ENCODE results near the gene SOCS6.

The SOCS6 gene

GRCh38 chr18:70289351-70290312, 787 bp downstream of the SOCS6 start:
- no peak for DNase-seq

GRCh38 chr18:70290482-70291294, 1.8 kb downstream of the SOCS6 start:
- DNase-seq: no peak

GRCh38 chr18:70291295-70291574, 2.4 kb downstream of the SOCS6 start:
- no peak for DNase-seq

- no peak for DNase-seq
Measured at GRCh38 chr18:70292628-70293027, 3.8 kb downstream of the SOCS6 start.

GRCh38 chr18:70293166-70293565, 4.3 kb downstream of the SOCS6 start:
- no peak for DNase-seq

GRCh38 chr18:70294471-70295191, 5.8 kb downstream of the SOCS6 start:
- no peak for DNase-seq

GRCh38 chr18:70295192-70296188, 6.6 kb downstream of the SOCS6 start:
- no peak for DNase-seq

GRCh38 chr18:70296289-70296688, 7.4 kb downstream of the SOCS6 start:
- no peak for DNase-seq

GRCh38 chr18:70296781-70297180, 7.9 kb downstream of the SOCS6 start:
- no peak for DNase-seq

GRCh38 chr18:70299393-70299792, 10.5 kb downstream of the SOCS6 start:
- DNase-seq: no peak

GRCh38 chr18:70301667-70302066, 12.8 kb downstream of the SOCS6 start:
- DNase-seq: no peak

GRCh38 chr18:70308555-70309294, 19.9 kb downstream of the SOCS6 start:
- DNase-seq: no peak

GRCh38 chr18:70310560-70311320, 21.9 kb downstream of the SOCS6 start:
- DNase-seq: no peak

- DNase-seq: no peak
Measured at GRCh38 chr18:70311726-70312125, 22.9 kb downstream of the SOCS6 start.

GRCh38 chr18:70313640-70314039, 24.8 kb downstream of the SOCS6 start:
- DNase-seq: no peak

GRCh38 chr18:70314151-70314782, 25.4 kb downstream of the SOCS6 start:
- DNase-seq: no peak

GRCh38 chr18:70319187-70319586, 30.3 kb downstream of the SOCS6 start:
- no peak for DNase-seq

- no peak for DNase-seq
Measured at GRCh38 chr18:70321616-70322015, 32.8 kb downstream of the SOCS6 start.

GRCh38 chr18:70322385-70322784, 33.5 kb downstream of the SOCS6 start:
- DNase-seq: no peak

- no peak for DNase-seq
Measured at GRCh38 chr18:70322928-70323327, 34.1 kb downstream of the SOCS6 start.
